WTC11 (cell line): ENCODE measurements around the gene ADARB2. TPM values are rescaled to one million over a fixed set of nuclear protein-coding genes. Genes with fewer than 3 reads are reported as not detected.

Experiments used
- ATAC-seq: fragments of 200-7000 bp; cut with Tn5 transposase; 2 replicates; pipeline ENCODE4 v1.10.0; 2021; ENCODE audit warnings: mild to moderate bottlenecking, moderate library complexity
- CTCF ChIA-PET: fragments of 300-600 bp; sonication (Branson Sonifier 250); formaldehyde crosslinking; loops from one replicate; lab custom pipeline; 2021; ENCODE audit warnings: antibody characterized with exemption; lab: Charles Lee
- POLR2A ChIA-PET: fragments of 350-600 bp; sonication (Branson Sonifier 250); formaldehyde crosslinking; loops from one replicate; lab custom pipeline; 2021; ENCODE audit warnings: antibody characterized with exemption; lab: Charles Lee
- DNase-seq: peaks from one replicate; pipeline ENCODE4 v3.0.0; 2021; ENCODE audit warnings: low spot score
- H3K27ac Mint-ChIP-seq: 2 replicates; pipeline ENCODE4 v1.8.0; 2021; ENCODE audit warnings: mixed read lengths
- H3K27me3 Mint-ChIP-seq: 2 replicates; pipeline ENCODE4 v1.8.0; 2021; ENCODE audit warnings: low read depth, mild to moderate bottlenecking, moderate library complexity, mixed read lengths
- H3K36me3 Mint-ChIP-seq: 2 replicates; pipeline ENCODE4 v1.8.0; 2021; ENCODE audit warnings: mixed read lengths
- H3K4me1 Mint-ChIP-seq: 2 replicates; pipeline ENCODE4 v1.8.0; 2022; ENCODE audit warnings: mixed read lengths
- H3K4me3 Mint-ChIP-seq: 2 replicates; pipeline ENCODE4 v1.8.0; 2021; ENCODE audit warnings: mild to moderate bottlenecking, moderate library complexity, mixed read lengths
- H3K9me3 Mint-ChIP-seq: 2 replicates; pipeline ENCODE4 v1.8.0; 2021; ENCODE audit warnings: mixed read lengths
- CREB1 ChIP-seq: sonication (generic); formaldehyde crosslinking; IDR thresholded peaks from 2 replicates; pipeline ENCODE4 v1.8.0; 2023; ENCODE audit warnings: mild to moderate bottlenecking, missing genetic modification reagents
- EMX1 ChIP-seq: fragments of 250-450 bp; sonication (Bioruptor Pico); IDR thresholded peaks from 2 replicates; pipeline ENCODE4 v1.8.0; 2021; ENCODE audit warnings: mild to moderate bottlenecking
- GABPB1 ChIP-seq: sonication (generic); formaldehyde crosslinking; IDR thresholded peaks from 2 replicates; pipeline ENCODE4 v1.8.1; 2023; ENCODE audit warnings: mild to moderate bottlenecking, missing genetic modification reagents
- GRHL2 ChIP-seq: fragments of 250-450 bp; sonication (Bioruptor Pico); IDR thresholded peaks from 2 replicates; pipeline ENCODE4 v1.8.0; 2022; ENCODE audit warnings: mild to moderate bottlenecking, moderate library complexity; ENCODE audit not compliant: insufficient replicate concordance, severe bottlenecking
- JUN ChIP-seq: sonication (generic); formaldehyde crosslinking; IDR thresholded peaks from 2 replicates; pipeline ENCODE4 v1.8.0; 2023; ENCODE audit warnings: mild to moderate bottlenecking, missing genetic modification reagents
- MLX ChIP-seq: sonication (generic); formaldehyde crosslinking; IDR thresholded peaks from 2 replicates; pipeline ENCODE4 v1.8.1; 2023; ENCODE audit warnings: mild to moderate bottlenecking, missing genetic modification reagents, moderate library complexity
- OVOL2 ChIP-seq: fragments of 250-450 bp; sonication (Bioruptor Pico); IDR thresholded peaks from 2 replicates; pipeline ENCODE4 v1.9.0; 2021; ENCODE audit warnings: mild to moderate bottlenecking, borderline replicate concordance
- ZNF263 ChIP-seq: sonication (generic); formaldehyde crosslinking; IDR thresholded peaks from 2 replicates; pipeline ENCODE4 v1.8.1; 2022; ENCODE audit warnings: low read depth, mild to moderate bottlenecking, moderate library complexity, missing genetic modification reagents
- ZNF396 ChIP-seq: fragments of 250-450 bp; sonication (Bioruptor Pico); IDR thresholded peaks from 2 replicates; pipeline ENCODE4 v1.8.0; 2021; ENCODE audit warnings: mild to moderate bottlenecking, moderate library complexity, borderline replicate concordance
- ZNF416 ChIP-seq: fragments of 250-450 bp; sonication (Bioruptor Pico); IDR thresholded peaks from 2 replicates; pipeline ENCODE4 v1.9.0; 2021; ENCODE audit warnings: mild to moderate bottlenecking, inconsistent platforms
- total RNA-seq: library from RNA; stranded (reverse); gene quantifications from 3 replicates; pipeline ENCODE4 v1.2.3, GENCODE V29; 2021
- TF ChIP-seq, protein P1 (sequence below): sonication (generic); formaldehyde crosslinking; IDR thresholded peaks from 2 replicates; pipeline ENCODE4 v1.8.0; 2022; ENCODE audit warnings: mild to moderate bottlenecking, missing genetic modification reagents
- TF ChIP-seq, protein P2 (sequence below): fragments of 200-600 bp; IDR thresholded peaks from 2 replicates; pipeline ENCODE4 v1.8.0; 2022; ENCODE audit warnings: antibody characterized with exemption
- TF ChIP-seq, protein P3 (sequence below): sonication (generic); formaldehyde crosslinking; IDR thresholded peaks from 2 replicates; pipeline ENCODE4 v1.8.0; 2022; ENCODE audit warnings: missing genetic modification reagents
- TF ChIP-seq, protein P4 (sequence below): sonication (generic); formaldehyde crosslinking; IDR thresholded peaks from 2 replicates; pipeline ENCODE4 v1.8.1; 2023; ENCODE audit warnings: mild to moderate bottlenecking, missing genetic modification reagents, borderline replicate concordance

Gene ADARB2
- total RNA-seq, 1 experiment from 2014 or later, result 3.7 TPM

- TF ChIP-seq, protein P1, sequence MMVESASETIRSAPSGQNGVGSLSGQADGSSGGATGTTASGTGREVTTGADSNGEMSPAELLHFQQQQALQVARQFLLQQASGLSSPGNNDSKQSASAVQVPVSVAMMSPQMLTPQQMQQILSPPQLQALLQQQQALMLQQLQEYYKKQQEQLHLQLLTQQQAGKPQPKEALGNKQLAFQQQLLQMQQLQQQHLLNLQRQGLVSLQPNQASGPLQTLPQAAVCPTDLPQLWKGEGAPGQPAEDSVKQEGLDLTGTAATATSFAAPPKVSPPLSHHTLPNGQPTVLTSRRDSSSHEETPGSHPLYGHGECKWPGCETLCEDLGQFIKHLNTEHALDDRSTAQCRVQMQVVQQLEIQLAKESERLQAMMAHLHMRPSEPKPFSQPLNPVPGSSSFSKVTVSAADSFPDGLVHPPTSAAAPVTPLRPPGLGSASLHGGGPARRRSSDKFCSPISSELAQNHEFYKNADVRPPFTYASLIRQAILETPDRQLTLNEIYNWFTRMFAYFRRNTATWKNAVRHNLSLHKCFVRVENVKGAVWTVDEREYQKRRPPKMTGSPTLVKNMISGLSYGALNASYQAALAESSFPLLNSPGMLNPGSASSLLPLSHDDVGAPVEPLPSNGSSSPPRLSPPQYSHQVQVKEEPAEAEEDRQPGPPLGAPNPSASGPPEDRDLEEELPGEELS, result no peak
- TF ChIP-seq, protein P2, sequence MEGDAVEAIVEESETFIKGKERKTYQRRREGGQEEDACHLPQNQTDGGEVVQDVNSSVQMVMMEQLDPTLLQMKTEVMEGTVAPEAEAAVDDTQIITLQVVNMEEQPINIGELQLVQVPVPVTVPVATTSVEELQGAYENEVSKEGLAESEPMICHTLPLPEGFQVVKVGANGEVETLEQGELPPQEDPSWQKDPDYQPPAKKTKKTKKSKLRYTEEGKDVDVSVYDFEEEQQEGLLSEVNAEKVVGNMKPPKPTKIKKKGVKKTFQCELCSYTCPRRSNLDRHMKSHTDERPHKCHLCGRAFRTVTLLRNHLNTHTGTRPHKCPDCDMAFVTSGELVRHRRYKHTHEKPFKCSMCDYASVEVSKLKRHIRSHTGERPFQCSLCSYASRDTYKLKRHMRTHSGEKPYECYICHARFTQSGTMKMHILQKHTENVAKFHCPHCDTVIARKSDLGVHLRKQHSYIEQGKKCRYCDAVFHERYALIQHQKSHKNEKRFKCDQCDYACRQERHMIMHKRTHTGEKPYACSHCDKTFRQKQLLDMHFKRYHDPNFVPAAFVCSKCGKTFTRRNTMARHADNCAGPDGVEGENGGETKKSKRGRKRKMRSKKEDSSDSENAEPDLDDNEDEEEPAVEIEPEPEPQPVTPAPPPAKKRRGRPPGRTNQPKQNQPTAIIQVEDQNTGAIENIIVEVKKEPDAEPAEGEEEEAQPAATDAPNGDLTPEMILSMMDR, result no peak
- TF ChIP-seq, protein P3, sequence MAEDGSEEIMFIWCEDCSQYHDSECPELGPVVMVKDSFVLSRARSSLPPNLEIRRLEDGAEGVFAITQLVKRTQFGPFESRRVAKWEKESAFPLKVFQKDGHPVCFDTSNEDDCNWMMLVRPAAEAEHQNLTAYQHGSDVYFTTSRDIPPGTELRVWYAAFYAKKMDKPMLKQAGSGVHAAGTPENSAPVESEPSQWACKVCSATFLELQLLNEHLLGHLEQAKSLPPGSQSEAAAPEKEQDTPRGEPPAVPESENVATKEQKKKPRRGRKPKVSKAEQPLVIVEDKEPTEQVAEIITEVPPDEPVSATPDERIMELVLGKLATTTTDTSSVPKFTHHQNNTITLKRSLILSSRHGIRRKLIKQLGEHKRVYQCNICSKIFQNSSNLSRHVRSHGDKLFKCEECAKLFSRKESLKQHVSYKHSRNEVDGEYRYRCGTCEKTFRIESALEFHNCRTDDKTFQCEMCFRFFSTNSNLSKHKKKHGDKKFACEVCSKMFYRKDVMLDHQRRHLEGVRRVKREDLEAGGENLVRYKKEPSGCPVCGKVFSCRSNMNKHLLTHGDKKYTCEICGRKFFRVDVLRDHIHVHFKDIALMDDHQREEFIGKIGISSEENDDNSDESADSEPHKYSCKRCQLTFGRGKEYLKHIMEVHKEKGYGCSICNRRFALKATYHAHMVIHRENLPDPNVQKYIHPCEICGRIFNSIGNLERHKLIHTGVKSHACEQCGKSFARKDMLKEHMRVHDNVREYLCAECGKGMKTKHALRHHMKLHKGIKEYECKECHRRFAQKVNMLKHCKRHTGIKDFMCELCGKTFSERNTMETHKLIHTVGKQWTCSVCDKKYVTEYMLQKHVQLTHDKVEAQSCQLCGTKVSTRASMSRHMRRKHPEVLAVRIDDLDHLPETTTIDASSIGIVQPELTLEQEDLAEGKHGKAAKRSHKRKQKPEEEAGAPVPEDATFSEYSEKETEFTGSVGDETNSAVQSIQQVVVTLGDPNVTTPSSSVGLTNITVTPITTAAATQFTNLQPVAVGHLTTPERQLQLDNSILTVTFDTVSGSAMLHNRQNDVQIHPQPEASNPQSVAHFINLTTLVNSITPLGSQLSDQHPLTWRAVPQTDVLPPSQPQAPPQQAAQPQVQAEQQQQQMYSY (CRISPR knock-in tag), result no peak
- TF ChIP-seq ZNF396 (CRISPR knock-in tag) (no peak), CREB1 (CRISPR knock-in tag) (no peak), JUN (CRISPR knock-in tag) (no peak), ZNF416 (CRISPR knock-in tag) (no peak), EMX1 (CRISPR knock-in tag) (no peak), ZNF263 (CRISPR knock-in tag) (no peak)
Measured at GRCh38 chr10:1155791-1156615, 581.3 kb downstream of the ADARB2 start (continued).

GRCh38 chr10:1154531-1155295, 582.6 kb downstream of the ADARB2 start:
- H3K27me3 Mint-ChIP-seq, result peaks cover 7% of the 10 kb centered on the region
- POLR2A ChIA-PET, result no interaction called here
- ATAC-seq (peak; percentile 43; the same call in 1 of the 2 replicates), DNase-seq (no peak)
- H3K4me3 Mint-ChIP-seq, result no peak overlapping the region
- no peaks in the 10 kb centered on the region for H3K36me3 Mint-ChIP-seq
- no peak overlapping the region for H3K27ac Mint-ChIP-seq
- H3K9me3 Mint-ChIP-seq, result no peaks in the 10 kb centered on the region
- peaks cover 4% of the 10 kb centered on the region; the same call in 1 of the 2 replicates for H3K4me1 Mint-ChIP-seq
- CTCF ChIA-PET, result interaction anchor here (0.8 to 1.6 kb wide), 3 partner anchors 44 to 215 kb away, joined by 3 to 6 read pairs (median 5); no protein-coding TSS in a partner anchor
- TF ChIP-seq CREB1 (CRISPR knock-in tag) (no peak), OVOL2 (CRISPR knock-in tag) (no peak), GABPB1 (CRISPR knock-in tag) (no peak), MLX (CRISPR knock-in tag) (no peak), GRHL2 (CRISPR knock-in tag) (no peak), EMX1 (CRISPR knock-in tag) (no peak)
- TF ChIP-seq, protein P4, sequence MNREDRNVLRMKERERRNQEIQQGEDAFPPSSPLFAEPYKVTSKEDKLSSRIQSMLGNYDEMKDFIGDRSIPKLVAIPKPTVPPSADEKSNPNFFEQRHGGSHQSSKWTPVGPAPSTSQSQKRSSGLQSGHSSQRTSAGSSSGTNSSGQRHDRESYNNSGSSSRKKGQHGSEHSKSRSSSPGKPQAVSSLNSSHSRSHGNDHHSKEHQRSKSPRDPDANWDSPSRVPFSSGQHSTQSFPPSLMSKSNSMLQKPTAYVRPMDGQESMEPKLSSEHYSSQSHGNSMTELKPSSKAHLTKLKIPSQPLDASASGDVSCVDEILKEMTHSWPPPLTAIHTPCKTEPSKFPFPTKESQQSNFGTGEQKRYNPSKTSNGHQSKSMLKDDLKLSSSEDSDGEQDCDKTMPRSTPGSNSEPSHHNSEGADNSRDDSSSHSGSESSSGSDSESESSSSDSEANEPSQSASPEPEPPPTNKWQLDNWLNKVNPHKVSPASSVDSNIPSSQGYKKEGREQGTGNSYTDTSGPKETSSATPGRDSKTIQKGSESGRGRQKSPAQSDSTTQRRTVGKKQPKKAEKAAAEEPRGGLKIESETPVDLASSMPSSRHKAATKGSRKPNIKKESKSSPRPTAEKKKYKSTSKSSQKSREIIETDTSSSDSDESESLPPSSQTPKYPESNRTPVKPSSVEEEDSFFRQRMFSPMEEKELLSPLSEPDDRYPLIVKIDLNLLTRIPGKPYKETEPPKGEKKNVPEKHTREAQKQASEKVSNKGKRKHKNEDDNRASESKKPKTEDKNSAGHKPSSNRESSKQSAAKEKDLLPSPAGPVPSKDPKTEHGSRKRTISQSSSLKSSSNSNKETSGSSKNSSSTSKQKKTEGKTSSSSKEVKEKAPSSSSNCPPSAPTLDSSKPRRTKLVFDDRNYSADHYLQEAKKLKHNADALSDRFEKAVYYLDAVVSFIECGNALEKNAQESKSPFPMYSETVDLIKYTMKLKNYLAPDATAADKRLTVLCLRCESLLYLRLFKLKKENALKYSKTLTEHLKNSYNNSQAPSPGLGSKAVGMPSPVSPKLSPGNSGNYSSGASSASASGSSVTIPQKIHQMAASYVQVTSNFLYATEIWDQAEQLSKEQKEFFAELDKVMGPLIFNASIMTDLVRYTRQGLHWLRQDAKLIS (CRISPR knock-in tag), result no peak
- TF ChIP-seq, protein P3 (CRISPR knock-in tag), result no peak
